Muscle of leg (tissue), 16 donors: Measurements from ENCODE around the gene ATG9B. TPM values are rescaled to one million over a fixed set of nuclear protein-coding genes. Genes with fewer than 3 reads are reported as not detected.

Experiments used
- DNase-seq: peaks from one replicate; pipeline ENCODE4 v3.0.0; 2013
- H3K27ac ChIP-seq: one replicate; pipeline ENCODE4 v1.5.1; 2013; ENCODE audit warnings: mild to moderate bottlenecking, low read length, control low read depth
- H3K27me3 ChIP-seq: one replicate; pipeline ENCODE4 v1.6.1; 2013; ENCODE audit warnings: low read length; ENCODE audit not compliant: control insufficient read depth, insufficient read depth
- H3K36me3 ChIP-seq: one replicate; pipeline ENCODE4 v1.6.1; 2013; ENCODE audit warnings: low read length; ENCODE audit not compliant: control insufficient read depth, insufficient read depth
- H3K4me1 ChIP-seq: one replicate; pipeline ENCODE4 v1.6.1; 2013; ENCODE audit warnings: low read length; ENCODE audit not compliant: control insufficient read depth, insufficient read depth
- H3K4me3 ChIP-seq: one replicate; pipeline ENCODE4 v1.5.1; 2013; ENCODE audit warnings: low read length, control low read depth
- H3K9me3 ChIP-seq: replicated peaks from 2 replicates; pipeline ENCODE4 v1.6.1; 2013; ENCODE audit warnings: low read depth, low read length; ENCODE audit not compliant: control insufficient read depth
- WGBS: methylation state at CpG from one replicate; pipeline ENCODE4 v1.1.5; 2013; ENCODE audit warnings: missing lambda C conversion rate; ENCODE audit not compliant: insufficient coverage; 5-methylcytosine and 5-hydroxymethylcytosine counted together
- long read RNA-seq, 11 donors: transcript quantifications; one replicate each; lab custom pipeline, GENCODE V29; 2026
- polyA plus RNA-seq, 8 donors: library from polyadenylated mRNA; unstranded; fragments of 120-200 nt; gene quantifications; one replicate each; pipeline versions ENCODE4 v1.2.1 to v1.2.3, GENCODE V29; 2013; ENCODE audit warnings: inconsistent platforms in 1 of 8, low replicate concordance in 1 of 8; ENCODE audit not compliant: insufficient read length in 8 of 8, insufficient read depth in 1 of 8
- total RNA-seq: library from RNA; stranded (reverse); fragments of 120-200 nt; gene quantifications from one replicate; pipeline ENCODE4 v1.2.4, GENCODE V29; 2013

Gene ATG9B, protein sequence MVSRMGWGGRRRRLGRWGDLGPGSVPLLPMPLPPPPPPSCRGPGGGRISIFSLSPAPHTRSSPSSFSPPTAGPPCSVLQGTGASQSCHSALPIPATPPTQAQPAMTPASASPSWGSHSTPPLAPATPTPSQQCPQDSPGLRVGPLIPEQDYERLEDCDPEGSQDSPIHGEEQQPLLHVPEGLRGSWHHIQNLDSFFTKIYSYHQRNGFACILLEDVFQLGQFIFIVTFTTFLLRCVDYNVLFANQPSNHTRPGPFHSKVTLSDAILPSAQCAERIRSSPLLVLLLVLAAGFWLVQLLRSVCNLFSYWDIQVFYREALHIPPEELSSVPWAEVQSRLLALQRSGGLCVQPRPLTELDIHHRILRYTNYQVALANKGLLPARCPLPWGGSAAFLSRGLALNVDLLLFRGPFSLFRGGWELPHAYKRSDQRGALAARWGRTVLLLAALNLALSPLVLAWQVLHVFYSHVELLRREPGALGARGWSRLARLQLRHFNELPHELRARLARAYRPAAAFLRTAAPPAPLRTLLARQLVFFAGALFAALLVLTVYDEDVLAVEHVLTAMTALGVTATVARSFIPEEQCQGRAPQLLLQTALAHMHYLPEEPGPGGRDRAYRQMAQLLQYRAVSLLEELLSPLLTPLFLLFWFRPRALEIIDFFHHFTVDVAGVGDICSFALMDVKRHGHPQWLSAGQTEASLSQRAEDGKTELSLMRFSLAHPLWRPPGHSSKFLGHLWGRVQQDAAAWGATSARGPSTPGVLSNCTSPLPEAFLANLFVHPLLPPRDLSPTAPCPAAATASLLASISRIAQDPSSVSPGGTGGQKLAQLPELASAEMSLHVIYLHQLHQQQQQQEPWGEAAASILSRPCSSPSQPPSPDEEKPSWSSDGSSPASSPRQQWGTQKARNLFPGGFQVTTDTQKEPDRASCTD
- total RNA-seq: 0.22 TPM
- polyA plus RNA-seq: 1 to 10 TPM in 6 of 8 donors, under 1 TPM in 2; 0.92 to 3.0 (median 1.4) TPM
- long read RNA-seq, donor 1: 0 reads
- long read RNA-seq, donor 2: 0 reads
- long read RNA-seq, donor 3, partial matches to known transcripts: 0 of 1 reads
- long read RNA-seq, donor 3, other reads (novel, unspliced or antisense): 0 of 1 reads
- long read RNA-seq, donor 4: 0 reads
- long read RNA-seq, donor 5: 0 reads
- long read RNA-seq, donor 6: 0 reads
- long read RNA-seq, donor 7: 0 reads
- long read RNA-seq, donor 8: 0 reads
- long read RNA-seq, donor 9: 0 reads
- long read RNA-seq, donor 10: 0 reads
- long read RNA-seq, donor 11: 0 reads

DNA sequence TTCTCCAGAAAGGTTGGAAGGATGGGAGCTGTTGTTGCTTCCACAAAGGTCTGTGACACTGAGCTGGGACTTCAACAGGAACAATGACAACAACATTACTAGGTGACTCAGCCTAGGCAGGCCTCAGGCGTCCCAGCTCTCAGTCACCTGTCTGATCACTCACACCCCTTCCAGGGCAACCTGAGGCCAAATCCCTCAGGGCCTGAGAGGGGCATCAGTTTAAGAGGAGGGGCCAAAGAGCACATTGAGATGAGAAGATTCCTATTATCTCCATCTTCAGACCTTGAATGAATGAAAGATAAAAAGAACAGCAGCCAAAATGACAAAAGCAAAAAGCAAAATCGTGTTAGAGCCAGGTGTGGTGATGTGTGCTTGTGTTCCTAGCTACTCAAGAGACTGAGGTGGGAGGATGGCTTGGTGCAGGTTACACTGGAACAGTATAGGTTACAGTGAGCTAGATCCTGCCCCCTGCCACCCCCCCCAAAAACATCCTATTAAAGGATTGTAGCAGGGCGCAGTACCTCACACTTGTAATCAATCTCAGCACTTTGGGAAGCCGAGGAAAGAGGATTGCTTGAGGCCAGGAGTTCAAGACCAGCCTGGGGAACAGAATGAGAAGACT is at the start of gene ATG9B:
ATG9B (minus strand) TSS at position 60 of the 622 bp plus-strand sequence. CDS start 71 bp downstream, outside the sequence.
- Histone ChIP-seq H3K4me1 (peaks cover 12% of the 10 kb centered on the region), H3K9me3 (no peaks in the 10 kb centered on the region), H3K27ac (no peak within 1 kb of the TSS), H3K36me3 (no peaks in the 10 kb centered on the region), H3K27me3 (peaks cover 24% of the 10 kb centered on the region), H3K4me3 (no peak within 1 kb of the TSS)
- WGBS: 100% methylated on average over 1 of the region's 4 CpGs
- DNase-seq: no peak

DNA sequence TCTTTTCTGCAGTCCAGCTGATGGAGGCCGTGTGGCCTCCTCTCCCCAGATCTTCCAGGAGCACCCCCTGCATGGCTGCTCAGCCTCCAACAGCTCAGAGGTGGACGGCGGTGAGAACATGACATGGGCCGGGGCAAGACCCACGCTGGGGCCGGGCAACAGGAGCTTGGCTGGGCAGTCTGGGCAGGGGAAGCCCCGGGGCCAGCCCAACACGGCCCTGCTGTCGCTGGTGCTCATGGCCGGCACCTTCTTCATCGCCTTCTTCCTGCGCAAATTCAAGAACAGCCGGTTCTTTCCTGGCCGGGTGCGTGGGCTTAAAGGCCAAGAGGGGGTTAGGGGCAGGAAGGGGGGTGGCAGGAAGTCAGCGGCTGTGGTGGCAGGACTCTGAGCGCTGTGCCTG is 49.7 kb upstream of the ATG9B start:
- Histone ChIP-seq H3K4me3 (no peak overlapping the region), H3K9me3 (no peaks in the 10 kb centered on the region), H3K36me3 (peaks cover 73% of the 10 kb centered on the region), H3K27me3 (no peaks in the 10 kb centered on the region), H3K4me1 (peaks cover 10% of the 10 kb centered on the region), H3K27ac (no peak overlapping the region)
- 87% methylated on average over 13 of the region's 17 CpGs for WGBS
- DNase-seq: no peak

DNA sequence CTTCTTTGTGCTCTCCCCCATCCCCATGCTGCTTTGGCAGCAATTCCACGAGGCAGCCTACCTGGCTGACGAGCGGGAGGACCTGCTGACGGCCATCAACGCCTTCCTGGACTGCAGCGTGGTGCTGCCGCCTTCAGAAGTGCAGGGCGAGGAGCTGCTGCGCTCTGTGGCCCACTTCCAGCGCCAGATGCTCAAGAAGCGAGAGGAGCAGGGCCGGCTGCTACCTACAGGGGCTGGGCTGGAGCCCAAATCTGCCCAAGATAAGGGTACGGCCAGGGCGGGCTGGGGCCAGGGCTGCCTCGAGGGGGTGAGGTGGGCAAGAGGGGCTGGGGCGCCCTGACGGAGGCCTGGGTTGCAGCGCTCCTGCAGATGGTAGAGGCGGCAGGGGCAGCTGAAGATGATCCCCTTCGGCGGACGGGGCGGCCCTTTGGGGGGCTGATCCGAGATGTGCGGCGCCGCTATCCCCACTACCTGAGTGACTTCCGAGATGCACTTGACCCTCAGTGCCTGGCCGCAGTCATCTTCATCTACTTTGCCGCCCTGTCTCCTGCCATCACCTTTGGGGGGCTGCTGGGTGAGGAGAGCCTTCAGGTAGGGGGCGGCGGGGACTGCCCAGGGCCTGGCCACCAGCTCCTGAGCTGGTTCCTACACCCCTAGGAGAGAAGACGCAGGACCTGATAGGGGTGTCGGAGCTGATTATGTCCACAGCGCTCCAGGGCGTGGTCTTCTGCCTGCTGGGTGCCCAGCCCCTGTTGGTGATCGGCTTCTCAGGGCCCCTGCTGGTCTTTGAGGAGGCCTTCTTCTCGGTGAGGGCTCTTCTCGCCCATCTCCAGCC is 47.0 kb upstream of the ATG9B start:
- DNase-seq: no peak
- WGBS: 94% methylated on average over 26 of the region's 39 CpGs
- Histone ChIP-seq H3K4me3 (no peak overlapping the region), H3K9me3 (no peaks in the 10 kb centered on the region), H3K4me1 (no peaks in the 10 kb centered on the region), H3K27me3 (no peaks in the 10 kb centered on the region), H3K36me3 (peaks cover 85% of the 10 kb centered on the region), H3K27ac (no peak overlapping the region)

DNA sequence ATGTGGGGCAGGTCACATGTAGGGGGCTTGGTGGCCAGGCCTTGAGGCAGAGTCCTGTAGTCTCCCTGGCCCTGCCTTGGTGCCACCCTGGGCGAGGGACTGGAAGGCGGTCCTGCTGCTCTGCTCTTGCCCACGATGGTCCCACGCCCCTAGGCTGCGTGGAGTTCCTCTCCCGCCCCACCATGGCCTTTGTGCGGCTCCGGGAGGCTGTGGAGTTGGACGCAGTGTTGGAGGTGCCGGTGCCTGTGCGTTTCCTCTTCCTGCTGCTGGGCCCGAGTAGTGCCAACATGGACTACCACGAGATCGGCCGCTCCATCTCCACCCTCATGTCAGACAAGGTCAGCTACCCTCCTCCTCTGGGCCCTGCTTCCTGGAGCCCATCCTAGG is 46.3 kb upstream of the ATG9B start:
- Histone ChIP-seq H3K36me3 (peaks cover 85% of the 10 kb centered on the region), H3K9me3 (no peaks in the 10 kb centered on the region), H3K4me3 (no peak overlapping the region), H3K27me3 (no peaks in the 10 kb centered on the region), H3K27ac (no peak overlapping the region), H3K4me1 (no peaks in the 10 kb centered on the region)
- DNase-seq: no peak
- 94% methylated on average over 15 of the region's 15 CpGs for WGBS

DNA sequence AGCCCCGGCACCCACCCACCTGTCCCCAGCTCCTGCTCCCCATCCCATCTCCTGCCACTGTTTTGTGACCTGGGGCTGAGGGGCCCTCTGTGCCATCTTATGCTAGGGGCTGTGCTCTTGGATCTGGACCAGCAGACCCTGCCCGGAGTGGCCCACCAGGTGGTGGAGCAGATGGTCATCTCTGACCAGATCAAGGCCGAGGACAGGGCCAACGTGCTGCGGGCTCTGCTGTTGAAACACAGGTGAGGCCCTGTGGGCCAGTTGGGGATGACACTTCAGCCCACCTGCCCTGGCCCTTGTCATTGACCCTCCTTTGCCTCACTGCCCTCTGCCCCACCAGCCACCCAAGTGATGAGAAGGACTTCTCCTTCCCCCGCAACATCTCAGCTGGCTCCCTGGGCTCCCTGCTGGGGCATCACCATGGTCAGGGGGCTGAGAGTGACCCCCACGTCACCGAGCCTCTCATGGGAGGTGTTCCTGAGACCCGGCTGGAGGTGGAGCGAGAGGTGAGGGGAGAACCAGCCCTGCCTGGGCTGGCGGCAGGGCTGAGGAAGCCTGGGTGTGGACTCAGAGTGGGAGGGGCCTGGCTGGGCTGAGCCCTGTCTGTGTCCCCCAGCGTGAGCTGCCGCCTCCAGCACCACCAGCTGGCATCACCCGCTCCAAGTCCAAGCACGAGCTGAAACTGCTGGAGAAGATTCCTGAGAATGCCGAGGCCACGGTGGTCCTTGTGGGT is 45.7 kb upstream of the ATG9B start:
- DNase-seq: no peak
- Histone ChIP-seq H3K27ac (no peak overlapping the region), H3K9me3 (no peaks in the 10 kb centered on the region), H3K27me3 (no peaks in the 10 kb centered on the region), H3K36me3 (peaks cover 85% of the 10 kb centered on the region), H3K4me3 (no peak overlapping the region), H3K4me1 (no peaks in the 10 kb centered on the region)
- WGBS: 88% methylated on average over 12 of the region's 17 CpGs

DNA sequence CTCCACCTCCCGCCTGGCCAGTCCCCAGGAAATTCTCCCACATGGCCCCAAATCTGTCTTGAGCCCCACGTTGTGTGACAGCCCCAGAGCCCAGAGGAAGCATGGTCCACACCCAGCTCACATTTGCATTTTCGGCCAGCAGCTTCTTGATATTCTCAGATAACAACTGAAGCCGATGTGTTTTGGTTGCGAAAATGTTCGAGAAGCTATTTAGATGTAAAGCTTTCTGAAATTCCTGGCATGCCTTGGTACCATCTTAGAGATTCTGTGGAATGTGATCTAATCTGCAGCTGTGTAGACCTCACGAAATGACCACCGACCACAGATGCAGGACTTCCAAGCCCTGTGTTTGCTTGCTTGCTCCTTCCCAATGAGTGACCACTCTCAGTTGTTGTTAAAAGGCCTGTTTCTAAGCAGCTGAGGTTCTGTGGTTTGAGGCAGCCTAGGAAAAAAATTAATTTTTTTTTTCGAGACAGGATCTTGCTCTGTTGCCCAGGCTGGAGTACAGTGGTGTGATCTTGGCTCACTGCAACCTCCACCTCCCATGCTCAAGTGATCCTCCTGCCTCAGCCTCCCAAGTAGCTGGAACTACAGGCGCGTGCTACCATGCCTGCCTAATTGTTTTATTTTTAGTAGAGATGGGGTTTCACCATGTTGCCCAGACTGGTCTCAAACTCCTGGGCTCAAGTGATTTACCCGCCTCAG is 43.9 kb upstream of the ATG9B start:
- H3K27ac ChIP-seq: no peak overlapping the region
- H3K36me3 ChIP-seq: peaks cover 77% of the 10 kb centered on the region
- H3K4me3 ChIP-seq: no peak overlapping the region
- H3K9me3 ChIP-seq: no peaks in the 10 kb centered on the region
- peaks cover 2% of the 10 kb centered on the region for H3K4me1 ChIP-seq
- WGBS: 59% methylated on average over 6 of the region's 12 CpGs
- H3K27me3 ChIP-seq: no peaks in the 10 kb centered on the region
- DNase-seq: no peak

DNA sequence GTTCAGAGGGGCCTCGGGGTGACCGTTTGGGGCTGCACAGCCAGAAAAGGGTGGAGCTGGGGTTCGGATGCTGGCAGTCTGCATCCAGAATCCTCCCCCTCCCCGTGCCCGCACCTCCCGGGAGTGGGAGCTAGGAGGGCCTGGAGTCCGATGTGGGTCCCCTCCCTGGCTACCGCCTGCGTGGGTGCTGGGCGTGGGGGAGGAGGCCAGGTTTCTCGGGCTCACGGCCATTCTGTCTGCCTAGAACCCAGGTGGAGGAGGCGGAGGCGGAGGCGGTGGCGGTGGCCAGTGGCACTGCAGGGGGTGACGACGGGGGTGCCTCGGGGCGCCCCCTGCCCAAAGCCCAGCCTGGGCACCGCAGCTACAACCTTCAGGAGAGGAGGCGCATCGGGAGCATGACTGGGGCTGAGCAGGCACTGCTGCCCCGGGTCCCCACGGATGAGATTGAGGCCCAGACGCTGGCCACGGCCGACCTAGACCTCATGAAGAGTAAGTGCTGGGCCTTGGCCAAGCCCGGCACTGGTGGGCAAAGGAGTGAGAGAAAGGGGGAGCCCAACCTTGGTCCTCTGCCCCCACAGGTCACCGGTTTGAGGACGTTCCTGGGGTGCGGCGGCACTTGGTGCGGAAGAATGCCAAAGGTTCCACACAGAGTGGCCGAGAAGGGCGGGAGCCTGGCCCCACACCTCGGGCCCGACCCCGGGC is 42.1 kb upstream of the ATG9B start:
- Histone ChIP-seq H3K9me3 (no peaks in the 10 kb centered on the region), H3K27me3 (no peaks in the 10 kb centered on the region), H3K4me1 (peaks cover 19% of the 10 kb centered on the region), H3K4me3 (no peak overlapping the region), H3K36me3 (peaks cover 76% of the 10 kb centered on the region), H3K27ac (no peak overlapping the region)
- 92% methylated on average over 37 of the region's 39 CpGs for WGBS
- no peak for DNase-seq

DNA sequence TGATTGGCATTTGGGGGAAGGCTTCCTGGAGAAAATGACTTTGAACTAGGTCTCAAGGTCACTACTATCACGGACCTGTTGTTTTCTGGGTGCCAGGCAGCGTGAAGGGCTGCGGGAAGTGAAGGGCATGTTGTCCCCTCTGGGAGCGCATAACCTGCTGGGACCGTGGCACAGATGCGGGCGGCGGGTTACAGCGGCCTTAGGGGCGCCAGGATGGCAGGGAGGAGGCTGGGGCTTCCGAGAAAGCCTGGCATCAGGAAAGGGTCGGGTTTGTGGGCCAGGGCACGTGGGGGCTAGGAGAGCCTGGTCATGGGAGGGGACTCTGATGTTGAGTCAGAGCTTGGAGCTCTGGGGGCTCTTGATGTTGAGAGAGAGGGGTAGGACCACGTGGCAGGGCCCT is 41.2 kb upstream of the ATG9B start:
- Histone ChIP-seq H3K36me3 (peaks cover 67% of the 10 kb centered on the region), H3K9me3 (no peaks in the 10 kb centered on the region)
- 94% methylated on average over 13 of the region's 14 CpGs for WGBS

More for the DNA sequence above, 41.2 kb upstream of the ATG9B start:
- Histone ChIP-seq H3K27me3 (no peaks in the 10 kb centered on the region), H3K4me3 (no peak overlapping the region), H3K4me1 (peaks cover 28% of the 10 kb centered on the region), H3K27ac (no peak overlapping the region)
- no peak for DNase-seq
